HG03159 (cell line): Measurements from ENCODE around the gene SLC12A6.

Experiments used
- ATAC-seq: cut with Tn5 transposase; IDR thresholded peaks from one replicate; pipeline ENCODE4 v1.9.1; 2021; ENCODE audit warnings: mild to moderate bottlenecking, moderate library complexity; ENCODE audit not compliant: unreplicated experiment

Gene SLC12A6

DNA sequence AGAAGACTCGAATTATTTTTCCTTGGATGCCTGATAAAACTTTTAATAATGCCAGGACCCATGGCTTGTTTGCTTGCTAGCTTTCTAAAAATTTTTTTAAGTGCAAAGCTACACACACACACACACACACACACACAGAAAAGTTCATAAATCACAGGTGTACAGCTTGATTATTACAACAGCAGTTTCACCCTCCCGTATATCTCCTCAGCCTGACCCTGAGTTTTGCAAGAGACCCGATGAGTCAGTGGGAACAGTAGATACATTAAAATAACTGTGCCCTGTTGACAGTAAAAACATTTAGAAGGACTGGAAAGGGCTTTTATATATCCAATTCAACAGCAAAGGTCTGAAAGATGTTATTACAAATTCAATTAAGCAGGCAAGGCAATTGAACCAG, 66.1 kb downstream of the SLC12A6 start:
- ATAC-seq: no peak

GRCh38 chr15:34266751-34267150, 70.8 kb downstream of the SLC12A6 start:
- no peak for ATAC-seq

DNA sequence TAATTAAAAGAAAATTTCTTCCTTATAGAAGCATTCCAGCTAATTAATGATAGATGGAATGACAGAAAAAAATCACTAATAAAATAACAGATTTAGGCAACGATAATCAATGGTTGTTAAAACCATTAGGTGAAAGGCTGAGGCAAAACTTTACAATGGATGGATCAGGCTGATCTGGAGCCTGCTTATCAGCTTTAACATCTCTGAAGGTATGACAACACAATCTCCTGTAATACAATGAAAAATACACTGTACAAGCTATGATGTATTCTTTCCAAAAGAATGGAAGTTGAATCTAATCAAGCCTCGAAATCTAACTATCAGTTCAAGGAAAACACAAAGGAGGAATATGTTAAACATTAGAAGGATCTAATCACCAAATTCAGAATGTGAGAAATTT, 73.5 kb downstream of the SLC12A6 start:
- ATAC-seq: no peak

GRCh38 chr15:34262362-34262761, 75.2 kb downstream of the SLC12A6 start:
- ATAC-seq: no peak

GRCh38 chr15:34259566-34259965, 78.0 kb downstream of the SLC12A6 start:
- ATAC-seq: no peak

- no peak for ATAC-seq
Observed at GRCh38 chr15:34258151-34258550, 79.4 kb downstream of the SLC12A6 start.

DNA sequence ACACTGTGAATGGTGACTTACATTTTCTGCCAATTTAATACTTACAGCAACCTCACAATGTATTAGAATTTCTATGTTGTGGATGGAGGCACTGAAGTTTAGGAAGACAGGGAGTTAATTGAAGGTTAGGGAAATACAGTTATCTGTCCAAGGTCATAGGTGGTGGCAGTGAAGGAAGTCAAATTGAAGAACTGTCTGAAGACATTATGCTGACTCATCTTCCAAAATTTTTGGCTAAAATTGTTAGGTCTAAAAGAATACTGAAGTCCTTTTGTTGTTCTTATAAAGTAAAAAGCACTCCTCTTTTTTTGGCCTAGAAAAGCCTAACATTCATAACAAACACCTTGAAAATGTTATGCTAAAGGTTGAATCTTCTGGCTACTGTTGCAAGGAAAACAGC, 85.0 kb downstream of the SLC12A6 start:
- no peak for ATAC-seq

DNA sequence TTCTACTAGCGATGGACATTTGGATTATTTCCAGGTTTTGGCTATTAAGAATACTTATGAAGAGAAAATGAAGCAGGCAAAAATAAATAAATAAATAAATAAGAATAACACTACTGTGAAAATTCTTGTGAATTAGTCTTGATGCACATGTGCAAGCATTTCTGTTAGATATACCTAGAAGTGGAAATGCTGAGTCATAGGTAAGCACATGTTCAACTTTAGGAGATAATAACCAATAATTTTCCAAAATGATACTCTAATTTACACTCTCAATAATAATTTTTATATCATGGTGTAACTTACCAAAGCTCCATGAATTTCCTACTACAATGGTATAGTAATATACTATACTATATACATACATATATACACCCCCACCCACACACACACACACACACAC, 89.4 kb downstream of the SLC12A6 start:
- ATAC-seq: no peak

- no peak for ATAC-seq
Observed at GRCh38 chr15:34246276-34246976, 91.2 kb downstream of the SLC12A6 start.

- ATAC-seq: no peak
Observed at GRCh38 chr15:34243226-34243625, 94.4 kb downstream of the SLC12A6 start.

DNA sequence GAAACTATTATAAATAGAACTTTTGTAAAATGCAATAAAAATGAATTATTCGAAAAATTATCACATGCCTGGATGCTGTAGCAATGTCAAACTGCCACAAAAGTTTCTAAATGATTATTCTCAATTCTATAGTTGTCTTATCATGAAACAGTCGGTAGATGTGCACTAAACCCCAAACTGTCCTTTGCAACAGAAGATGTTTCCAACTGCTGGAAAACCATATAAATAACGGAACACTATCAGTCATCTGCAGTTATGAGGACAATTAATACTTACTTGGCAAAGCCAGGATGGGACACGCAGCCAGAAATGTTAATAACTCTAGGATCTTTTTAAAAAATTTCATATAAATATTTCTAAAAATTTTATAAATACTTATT, 95.3 kb downstream of the SLC12A6 start:
- no peak for ATAC-seq

GRCh38 chr15:34241376-34242330, 95.9 kb downstream of the SLC12A6 start:
- no peak for ATAC-seq

DNA sequence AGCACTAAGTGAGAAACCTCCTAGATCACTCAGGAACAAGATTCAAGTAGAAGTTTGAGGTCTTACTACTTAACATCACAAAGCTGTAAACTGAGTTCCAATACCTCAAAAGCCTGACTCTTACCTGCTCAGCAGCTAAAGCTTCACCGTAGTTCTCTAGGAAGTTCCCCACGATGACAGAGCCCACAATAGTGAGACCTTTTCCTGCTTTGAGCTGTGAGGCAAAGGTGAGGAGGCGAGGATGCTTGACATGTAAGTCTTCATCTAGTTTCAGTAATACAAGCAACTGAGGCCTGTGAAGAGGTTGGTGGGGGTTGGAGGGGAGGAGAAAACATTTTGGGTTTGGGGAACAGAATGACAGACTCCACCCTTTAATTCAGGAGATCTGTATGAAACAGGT, 97.0 kb downstream of the SLC12A6 start:
- ATAC-seq: no peak

DNA sequence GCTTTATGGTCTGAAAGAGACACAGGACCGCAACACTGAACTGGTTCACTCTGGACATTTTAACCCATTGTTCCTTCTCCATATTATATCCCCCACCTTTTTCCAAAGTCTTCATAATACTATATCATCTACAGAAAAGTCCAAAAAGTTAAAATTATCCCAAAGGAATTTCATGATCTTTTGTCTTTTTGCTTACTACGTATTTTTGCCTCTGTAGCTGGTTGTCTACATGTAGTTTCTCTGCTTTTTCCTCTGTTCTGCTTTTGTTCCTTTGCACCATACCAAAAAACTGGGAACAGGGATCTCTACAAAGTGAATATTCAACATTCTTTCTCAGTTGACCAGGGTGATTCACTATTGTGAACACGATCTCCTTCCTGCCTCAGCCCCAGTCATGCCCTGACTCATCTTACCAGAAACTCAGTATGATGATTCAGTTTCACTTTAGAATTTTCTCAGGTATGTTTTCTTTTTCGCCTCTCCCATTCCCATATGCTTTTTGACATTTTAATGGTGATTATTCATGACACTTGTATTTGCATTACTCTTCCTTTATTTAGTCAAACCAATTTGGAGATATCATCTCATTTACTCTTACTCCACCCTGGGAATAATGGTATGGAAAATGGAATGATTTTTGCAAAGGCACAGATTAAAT, 98.3 kb downstream of the SLC12A6 start:
- no peak for ATAC-seq

DNA sequence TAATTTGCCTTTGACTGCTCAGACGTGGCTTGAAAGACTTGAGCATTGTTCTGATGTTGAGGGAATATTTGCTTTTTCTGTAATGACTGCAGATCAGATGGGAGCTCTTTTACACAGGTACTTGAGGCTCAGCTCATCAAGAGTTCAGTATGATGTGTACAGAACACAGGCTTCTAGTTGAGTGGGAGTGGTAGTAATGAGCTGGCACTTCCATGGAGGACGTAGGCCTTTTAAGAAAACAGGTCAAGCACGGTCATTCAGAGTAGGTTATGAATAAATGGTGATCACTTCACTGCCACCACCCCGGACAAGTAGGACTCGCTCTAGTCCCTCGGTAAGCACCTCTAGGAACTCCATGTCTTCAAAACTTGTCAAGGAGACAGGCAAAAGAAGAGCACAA, 104.0 kb downstream of the SLC12A6 start:
- no peak for ATAC-seq

- ATAC-seq: no peak
Observed at GRCh38 chr15:34223904-34224596, 113.5 kb downstream of the SLC12A6 start.

DNA sequence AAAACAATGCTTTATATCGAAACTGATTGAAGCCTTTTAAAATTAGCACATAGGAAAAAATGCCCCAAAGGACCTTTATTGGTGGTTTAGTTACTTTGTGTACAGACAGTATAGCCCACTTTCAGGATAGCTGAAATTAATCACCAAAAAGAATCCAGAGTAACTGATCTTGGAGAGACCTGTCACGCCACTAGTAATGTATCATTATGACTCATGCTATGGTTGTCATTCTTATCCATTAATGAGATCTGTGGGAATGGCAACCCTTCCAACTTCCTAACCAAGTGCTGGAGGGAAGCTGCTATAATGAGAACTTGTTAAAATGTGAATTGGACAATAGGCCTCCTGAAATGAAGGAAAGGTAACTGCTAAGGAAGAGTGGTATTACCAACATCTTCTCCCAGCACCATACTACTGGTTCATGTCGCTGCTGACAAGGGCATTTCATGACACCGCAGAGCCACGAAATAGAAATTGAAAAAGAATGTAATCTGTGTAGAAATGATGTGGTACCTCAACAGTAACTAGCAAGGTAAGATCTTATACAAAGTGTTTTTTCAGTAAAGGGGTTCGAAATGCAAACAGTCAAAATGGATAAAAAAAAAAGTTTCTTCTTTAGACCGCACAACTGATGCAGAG, 119.9 kb downstream of the SLC12A6 start:
- ATAC-seq: no peak

DNA sequence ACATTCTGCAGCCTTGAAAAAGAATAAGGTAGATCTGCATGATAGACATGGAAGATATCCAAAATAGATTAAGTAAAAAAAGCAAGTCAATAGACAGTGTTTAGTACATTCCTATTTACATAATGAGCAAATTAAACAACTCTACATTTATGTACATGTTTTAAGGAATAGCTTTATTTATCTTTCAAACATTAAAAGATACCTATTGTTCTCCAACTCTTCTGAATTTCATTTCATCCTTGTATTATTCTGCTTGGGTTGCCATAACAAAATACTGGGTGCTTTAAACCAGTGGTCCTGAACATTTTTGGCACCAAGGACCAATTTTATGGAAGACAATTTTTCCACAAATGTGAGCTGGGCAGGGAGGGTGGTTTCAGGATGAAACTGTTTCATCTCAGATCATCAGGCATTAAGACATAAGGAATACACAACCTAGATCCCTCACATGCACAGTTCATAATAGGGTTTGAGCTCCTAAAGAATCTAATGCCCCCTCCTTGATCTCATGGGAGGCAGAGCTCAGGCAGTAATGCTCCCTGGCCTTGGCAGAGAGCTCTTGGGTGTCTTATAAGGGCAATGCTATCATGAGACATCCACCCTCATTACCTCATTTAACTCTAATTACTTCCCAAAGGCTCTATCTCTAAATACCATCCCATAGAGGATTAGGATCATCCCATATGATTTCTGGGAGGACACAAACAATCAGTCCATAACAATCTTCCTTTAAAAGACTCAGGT, 120.9 kb downstream of the SLC12A6 start:
- no peak for ATAC-seq

DNA sequence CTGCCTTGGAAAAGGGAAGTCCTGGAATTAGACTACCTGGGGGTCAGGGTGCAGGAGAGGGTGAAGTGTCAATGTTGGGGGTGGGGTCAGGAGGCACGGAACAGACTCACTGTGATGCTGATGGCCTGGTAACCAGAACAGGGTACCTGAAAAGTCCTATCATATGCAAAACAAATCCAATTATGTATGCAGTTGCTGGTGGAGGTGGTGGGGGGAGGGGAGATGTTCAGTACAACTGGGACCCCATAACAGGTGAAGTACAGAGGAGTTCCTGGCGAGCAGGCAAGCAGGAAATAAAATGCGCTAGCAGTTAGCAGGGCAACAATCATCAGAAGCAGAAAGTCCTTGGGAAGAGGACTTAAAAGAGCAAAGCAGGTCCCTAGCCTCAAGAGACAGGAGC, 123.4 kb downstream of the SLC12A6 start:
- no peak for ATAC-seq

GRCh38 chr15:34213690-34214089, 123.9 kb downstream of the SLC12A6 start:
- no peak for ATAC-seq
